ENCODE results near the gene ACSM5.

The ACSM5 gene

GRCh38 chr16:20409398-20410120, at the start of gene ACSM5:
TSS of gene ACSM5 (plus strand) at chr16:20409534. CDS start at chr16:20411485, 1,951 bp downstream.
- DNase-seq = no peak

GRCh38 chr16:20359997-20360396, 49.3 kb upstream of the ACSM5 start:
- peak; percentile 6 for DNase-seq

DNA sequence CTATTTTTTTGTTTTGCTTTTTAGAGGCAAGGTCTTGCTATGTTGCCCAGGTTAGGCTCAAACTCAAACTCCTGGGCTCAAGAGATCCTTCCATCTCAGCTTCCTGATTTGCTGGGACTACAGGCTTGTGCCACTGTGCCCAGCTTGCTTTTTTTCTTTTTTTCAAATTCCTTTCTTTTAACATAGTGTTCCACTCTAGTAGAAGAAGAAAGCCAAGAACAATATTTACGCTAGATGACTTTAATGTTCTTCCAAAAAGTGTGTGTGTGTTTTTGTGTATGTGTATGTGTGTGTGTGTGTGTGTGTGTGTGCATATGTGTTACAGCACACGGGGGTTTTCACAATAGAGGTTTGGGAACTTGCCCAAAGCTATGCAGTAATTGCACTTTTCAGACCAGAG, 46.1 kb upstream of the ACSM5 start:
- DNase-seq = no peak

DNA sequence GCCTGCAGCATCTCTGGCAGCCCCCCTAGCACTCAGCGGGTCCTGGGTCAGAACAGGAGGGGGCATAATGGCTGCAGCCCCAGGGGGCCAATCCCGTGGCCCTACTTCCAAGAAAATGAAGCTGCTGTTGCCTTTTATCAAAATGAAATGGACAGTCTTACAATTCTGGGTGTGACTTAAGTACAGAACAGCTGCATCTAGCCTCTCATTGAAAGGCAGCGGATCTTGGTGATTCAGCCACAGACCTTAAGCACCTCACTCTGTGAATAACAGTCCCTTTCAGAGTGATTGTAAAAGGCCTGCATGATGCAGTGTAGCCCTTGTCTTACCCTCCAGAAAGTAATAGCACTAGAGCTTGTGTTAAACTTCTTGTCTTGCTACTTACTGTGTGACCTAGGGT, 45.3 kb upstream of the ACSM5 start:
- no peak for DNase-seq

GRCh38 chr16:20369452-20370054, 39.8 kb upstream of the ACSM5 start:
- DNase-seq = no peak

GRCh38 chr16:20372701-20373100, 36.6 kb upstream of the ACSM5 start:
- DNase-seq = no peak

- no peak for DNase-seq
These were observed 32.2 kb upstream of the ACSM5 start for GRCh38 chr16:20377181-20377580.

DNA sequence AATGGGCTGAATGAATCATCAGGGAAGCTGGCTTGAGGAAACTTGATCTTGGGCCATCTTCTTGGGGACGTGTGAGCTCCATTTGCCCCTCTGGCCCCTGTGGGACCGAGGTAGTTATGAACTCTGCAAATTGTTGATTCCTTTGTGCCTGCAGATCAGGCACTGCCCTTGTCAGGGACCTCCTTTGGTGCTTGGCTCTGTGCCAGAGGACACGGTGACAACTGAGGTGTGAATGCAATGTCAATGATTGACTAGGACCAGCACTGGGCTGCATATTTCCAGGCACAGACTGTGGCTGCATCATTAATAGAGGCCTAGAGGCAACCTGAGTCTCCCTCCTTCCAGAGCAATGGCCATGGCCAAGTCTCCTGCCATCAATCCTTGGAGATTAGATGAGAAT, 28.6 kb upstream of the ACSM5 start:
- no peak for DNase-seq

GRCh38 chr16:20382202-20382948, 27.0 kb upstream of the ACSM5 start:
- DNase-seq = no peak

GRCh38 chr16:20383106-20384029, 26.0 kb upstream of the ACSM5 start:
- DNase-seq = peak; percentile 64

- DNase-seq = peak; percentile 71
These were observed 23.2 kb upstream of the ACSM5 start for GRCh38 chr16:20385844-20386832.

DNA sequence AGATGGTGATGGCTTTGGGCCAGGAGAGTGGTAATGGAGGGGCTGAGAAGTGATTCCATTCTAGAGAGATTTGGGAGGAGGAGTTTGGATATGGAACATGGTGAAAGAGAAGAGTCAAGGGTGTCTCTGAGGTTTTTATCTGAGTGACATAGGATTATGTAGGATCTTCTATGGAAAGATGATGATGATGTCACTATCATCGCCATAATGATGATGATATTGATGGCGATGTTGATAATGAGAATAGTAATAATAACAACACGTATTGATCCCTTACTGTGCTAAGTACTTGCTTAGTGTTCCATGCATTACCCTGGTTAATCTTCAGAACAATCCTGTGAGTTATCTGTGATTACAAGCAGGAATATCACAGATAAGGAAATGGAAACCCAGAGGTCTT, 21.4 kb upstream of the ACSM5 start:
- no peak for DNase-seq

- no peak for DNase-seq
These were observed 20.5 kb upstream of the ACSM5 start for GRCh38 chr16:20388854-20389253.

- DNase-seq = no peak
These were observed 18.3 kb upstream of the ACSM5 start for GRCh38 chr16:20391045-20391444.

- no peak for DNase-seq
These were observed 15.3 kb upstream of the ACSM5 start for GRCh38 chr16:20393801-20394577.

GRCh38 chr16:20395946-20396345, 13.4 kb upstream of the ACSM5 start:
- no peak for DNase-seq

DNA sequence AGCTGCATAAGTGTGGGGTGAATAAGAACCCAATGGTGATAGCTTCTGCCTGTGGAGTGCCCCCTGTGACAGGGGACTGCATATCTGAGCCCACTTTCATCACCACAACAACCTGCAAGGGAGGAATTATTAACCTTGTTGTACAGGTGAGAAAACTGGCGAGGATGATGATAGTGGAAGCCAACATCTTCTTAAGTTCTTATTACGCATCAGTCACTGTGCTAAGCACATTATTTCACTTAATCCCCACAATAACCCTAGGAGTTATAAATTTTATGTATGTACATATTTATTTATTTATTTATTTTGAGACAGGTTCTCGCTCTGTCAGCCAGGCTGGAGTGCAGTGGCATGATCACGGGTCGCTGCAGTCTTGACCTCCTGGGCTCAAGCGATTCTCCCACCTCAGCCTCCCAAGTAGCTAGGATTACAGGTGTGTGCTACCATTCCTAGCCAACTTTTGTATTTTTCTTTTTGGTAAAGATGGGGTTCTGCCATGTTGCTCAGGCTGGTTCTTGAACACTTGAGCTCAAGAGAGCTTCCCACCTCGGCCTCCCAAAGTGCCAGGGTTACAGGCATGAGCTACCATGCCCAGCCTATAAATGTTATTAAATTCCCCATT, 12.4 kb upstream of the ACSM5 start:
- no peak for DNase-seq

- DNase-seq = no peak
These were observed 11.8 kb upstream of the ACSM5 start for GRCh38 chr16:20397468-20398074.

- DNase-seq = no peak
These were observed 10.7 kb upstream of the ACSM5 start for GRCh38 chr16:20398603-20399002.

- no peak for DNase-seq
These were observed 10.1 kb upstream of the ACSM5 start for GRCh38 chr16:20399185-20399584.

Measured in stimulated activated CD4-positive, alpha-beta T cell treated with anti-CD3 and anti-CD28 coated beads, Interleukin-15, amount 100 ng/mL, for 24 hours (primary cell).